Activated CD4-positive, alpha-beta memory T cell treated with anti-CD3 and anti-CD28 coated beads, Interleukin-2, amount 10 ng/mL, durations not matched to agents 7 days and 5 days (primary cell): ENCODE results near the gene SERTAD3. TPM values are rescaled to one million over a fixed set of nuclear protein-coding genes. Genes with fewer than 3 reads are reported as not detected.

Source experiments
- CTCF ChIA-PET: fragments of 350-600 bp; sonication (Branson Sonifier 250); formaldehyde crosslinking; loops from one replicate; lab custom pipeline; 2021; ENCODE audit warnings: antibody characterized with exemption, inconsistent platforms; lab: Charles Lee
- POLR2A ChIA-PET: fragments of 350-600 bp; sonication (Branson Sonifier 250); formaldehyde crosslinking; loops from one replicate; lab custom pipeline; 2021; ENCODE audit warnings: antibody characterized with exemption; lab: Charles Lee
- DNase-seq: peaks from one replicate; pipeline ENCODE4 v3.0.0-alpha.2; 2020
- H3K27ac Mint-ChIP-seq: one replicate; pipeline ENCODE4 v1.8.0; 2021; ENCODE audit warnings: mild to moderate bottlenecking, mixed read lengths
- H3K27me3 Mint-ChIP-seq: one replicate; pipeline ENCODE4 v1.8.0; 2021; ENCODE audit warnings: mixed read lengths
- H3K36me3 Mint-ChIP-seq: one replicate; pipeline ENCODE4 v1.8.0; 2021; ENCODE audit warnings: low read depth, mixed read lengths
- H3K4me1 Mint-ChIP-seq: one replicate; pipeline ENCODE4 v1.8.0; 2021; ENCODE audit warnings: mixed read lengths
- H3K4me3 Mint-ChIP-seq: one replicate; pipeline ENCODE4 v1.8.0; 2021; ENCODE audit warnings: mild to moderate bottlenecking, mixed read lengths
- H3K9me3 Mint-ChIP-seq: one replicate; pipeline ENCODE4 v1.8.0; 2021; ENCODE audit warnings: mixed read lengths
- total RNA-seq, 2 experiments: library from RNA; stranded (reverse); gene quantifications; one replicate each; pipeline ENCODE4 v1.2.3, GENCODE V29; 2021

Gene SERTAD3
- total RNA-seq, 2 experiments from 2014 or later = 18.0 to 20.3 TPM

GRCh38 chr19:40396886-40397567, 47.1 kb downstream of the SERTAD3 start:
- Mint-ChIP-seq H3K4me1 (peaks cover 14% of the 10 kb centered on the region), H3K4me3 (no peak overlapping the region), H3K9me3 (no peaks in the 10 kb centered on the region), H3K27ac (no peak overlapping the region), H3K36me3 (no peaks in the 10 kb centered on the region), H3K27me3 (peaks cover 3% of the 10 kb centered on the region)
- ChIA-PET POLR2A (interaction anchor here (1.2 kb wide), 1 partner anchor 16 kb away, joined by 3 read pairs; no protein-coding TSS in a partner anchor), CTCF (interaction anchor here (0.6 to 2.2 kb wide), 3 partner anchors 24 to 197 kb away, joined by 3 to 7 read pairs (median 4); no protein-coding TSS in a partner anchor)
- no peak for DNase-seq

- H3K9me3 Mint-ChIP-seq = no peaks in the 10 kb centered on the region
- peaks cover 3% of the 10 kb centered on the region for H3K27me3 Mint-ChIP-seq
- CTCF ChIA-PET = interaction anchor here (0.7 to 2.2 kb wide), 2 partner anchors 25 to 179 kb away, joined by 3 to 7 read pairs; no protein-coding TSS in a partner anchor
- DNase-seq = no peak
- POLR2A ChIA-PET = interaction anchor here (1.3 to 1.8 kb wide), 2 partner anchors 8 to 47 kb away, joined by 3 to 5 read pairs; no protein-coding TSS in a partner anchor
- H3K36me3 Mint-ChIP-seq = no peaks in the 10 kb centered on the region
- H3K27ac Mint-ChIP-seq = no peak overlapping the region
- H3K4me3 Mint-ChIP-seq = no peak overlapping the region
- peaks cover 14% of the 10 kb centered on the region for H3K4me1 Mint-ChIP-seq
Observed at GRCh38 chr19:40395956-40396355, 48.2 kb downstream of the SERTAD3 start.

- ChIA-PET CTCF (no interaction called here), POLR2A (interaction anchor here (1.3 to 1.8 kb wide), 2 partner anchors 9 to 48 kb away, joined by 3 to 5 read pairs; no protein-coding TSS in a partner anchor)
- Mint-ChIP-seq H3K4me3 (no peak overlapping the region), H3K27ac (no peak overlapping the region), H3K4me1 (peaks cover 13% of the 10 kb centered on the region), H3K36me3 (no peaks in the 10 kb centered on the region), H3K27me3 (no peaks in the 10 kb centered on the region), H3K9me3 (no peaks in the 10 kb centered on the region)
- no peak for DNase-seq
Observed at GRCh38 chr19:40394816-40395210, 49.3 kb downstream of the SERTAD3 start.

- no peaks in the 10 kb centered on the region for H3K36me3 Mint-ChIP-seq
- ChIA-PET CTCF (no interaction called here), POLR2A (interaction anchor here (1.8 kb wide), 1 partner anchor 10 kb away, joined by 5 read pairs; no protein-coding TSS in a partner anchor)
- no peak overlapping the region for H3K27ac Mint-ChIP-seq
- DNase-seq = no peak
- peaks cover 8% of the 10 kb centered on the region for H3K4me1 Mint-ChIP-seq
- no peaks in the 10 kb centered on the region for H3K9me3 Mint-ChIP-seq
- H3K4me3 Mint-ChIP-seq = no peak overlapping the region
- no peaks in the 10 kb centered on the region for H3K27me3 Mint-ChIP-seq
Observed at GRCh38 chr19:40393894-40394815, 50.0 kb downstream of the SERTAD3 start.

GRCh38 chr19:40392894-40393517, 51.1 kb downstream of the SERTAD3 start:
- Mint-ChIP-seq H3K9me3 (no peaks in the 10 kb centered on the region), H3K4me1 (no peaks in the 10 kb centered on the region), H3K4me3 (no peak overlapping the region), H3K27ac (no peak overlapping the region), H3K27me3 (no peaks in the 10 kb centered on the region), H3K36me3 (no peaks in the 10 kb centered on the region)
- ChIA-PET CTCF (no interaction called here), POLR2A (interaction anchor here (0.6 kb wide), 1 partner anchor 129 kb away, joined by 4 read pairs; no protein-coding TSS in a partner anchor)
- no peak for DNase-seq

- H3K27me3 Mint-ChIP-seq = no peaks in the 10 kb centered on the region
- H3K27ac Mint-ChIP-seq = no peak overlapping the region
- H3K4me1 Mint-ChIP-seq = no peaks in the 10 kb centered on the region
- POLR2A ChIA-PET = no interaction called here
- H3K9me3 Mint-ChIP-seq = no peaks in the 10 kb centered on the region
- H3K36me3 Mint-ChIP-seq = no peaks in the 10 kb centered on the region
- H3K4me3 Mint-ChIP-seq = no peak overlapping the region
- DNase-seq = no peak
- CTCF ChIA-PET = no interaction called here
Observed at GRCh38 chr19:40392123-40392522, 52.0 kb downstream of the SERTAD3 start.

Other genes starting within 250 kb of the SERTAD3 start
- not detected for gene TTC9B, start 226.0 kb downstream of the SERTAD3 start, total RNA-seq
- not detected for gene CCNP, start 217.6 kb downstream of the SERTAD3 start, total RNA-seq
- gene AKT2, start 159.0 kb downstream of the SERTAD3 start, total RNA-seq = 100 to 1,000 TPM; 142 to 150 TPM
- gene C19orf47, start 95.9 kb downstream of the SERTAD3 start, total RNA-seq = 10 to 100 TPM; 19.0 to 20.5 TPM
- 100 to 1,000 TPM in 1 of 2 experiments, 10 to 100 TPM in 1; 92.4 to 100 TPM for gene PLD3, start 95.6 kb downstream of the SERTAD3 start, total RNA-seq
- gene HIPK4, start 54.2 kb downstream of the SERTAD3 start, total RNA-seq = under 1 TPM; 0.10 TPM
- 1 to 10 TPM; 1.1 to 1.5 TPM for gene PRX, start 31.0 kb downstream of the SERTAD3 start, total RNA-seq
- gene SERTAD1, start 18.3 kb downstream of the SERTAD3 start, total RNA-seq = 10 to 100 TPM; 10.6 to 10.7 TPM
- gene BLVRB, start 21.4 kb upstream of the SERTAD3 start, total RNA-seq = 10 to 100 TPM; 20.1 to 20.5 TPM
- 1 to 10 TPM in 1 of 2 experiments, under 1 TPM in 1; 0.60 to 1.3 TPM for gene SPTBN4, start 22.7 kb upstream of the SERTAD3 start, total RNA-seq
- 100 to 1,000 TPM; 139 to 150 TPM for gene SHKBP1, start 132.5 kb upstream of the SERTAD3 start, total RNA-seq
- 100 to 1,000 TPM; 121 to 122 TPM for gene LTBP4, start 157.0 kb upstream of the SERTAD3 start, total RNA-seq
- 1 to 10 TPM; 4.8 to 5.8 TPM for gene NUMBL, start 246.3 kb upstream of the SERTAD3 start, total RNA-seq